HepG2 (cell line): ENCODE results near the gene FAM110D. TPM values are rescaled to one million over a fixed set of nuclear protein-coding genes. Genes with fewer than 3 reads are reported as not detected.

Experiments used
- ATAC-seq: fragments of 200-7000 bp; cut with Tn5 transposase; 3 replicates; pipeline ENCODE4 v1.9.1; 2020; ENCODE audit warnings: mild to moderate bottlenecking, moderate library complexity
- BruUV-seq: library from RNA; stranded (reverse); fragments of 400-500 nt; replicated peaks from 2 replicates; lab custom pipeline; 2021; lab: Mats Ljungman, UMichigan
- CTCF ChIA-PET: fragments of 300-600 bp; formaldehyde crosslinking; extraction: SDS; loops from one replicate; lab custom pipeline; 2021; ENCODE audit warnings: low total read pairs, inconsistent platforms, low intra/inter-chr PET ratio; lab: Yijun Ruan, JAX
- POLR2A ChIA-PET: fragments of 350-600 bp; sonication (Branson Sonifier 250); formaldehyde crosslinking; loops from one replicate; lab custom pipeline; 2020; ENCODE audit warnings: antibody characterized with exemption, inconsistent platforms; lab: Yijun Ruan, JAX
- DNase-seq: peaks from one replicate; pipeline ENCODE4 v3.0.0-alpha.2; 2015; ENCODE audit warnings: low spot score
- FAIRE-seq: peaks from 3 replicates; lab custom pipeline; 2011; peaks lifted over from hg19 to GRCh38; lab: Jason Lieb, UNC
- H2AFZ ChIP-seq: one replicate; pipeline ENCODE4 v1.6.1; 2011; ENCODE audit warnings: low read length, inconsistent platforms
- H3K27ac ChIP-seq: fragments of 300-600 bp; 3 replicates; pipeline ENCODE4 v1.8.0; 2011; ENCODE audit warnings: mixed run types, mild to moderate bottlenecking, mixed read lengths, low read length, inconsistent platforms; ENCODE audit not compliant: insufficient read depth; ENCODE audit errors: extremely low read length
- H3K27me3 ChIP-seq, 2 experiments: fragments of 200-600 bp in 1 of 2; 2 replicates in 1 of 2; 3 replicates in 1 of 2; pipeline versions ENCODE4 v1.6.0 to v1.8.0; 2011; ENCODE audit warnings: low read length in 2 of 2, mild to moderate bottlenecking in 2 of 2, moderate library complexity in 2 of 2, inconsistent platforms in 1 of 2; ENCODE audit not compliant: insufficient read depth in 2 of 2, control insufficient read depth in 1 of 2
- H3K36me3 ChIP-seq, 2 experiments: fragments of 200-600 bp in 1 of 2; replicated peaks in 1 of 2; 2 replicates in 1 of 2; 3 replicates in 1 of 2; pipeline versions ENCODE4 v1.5.1 to v1.8.0; 2011; ENCODE audit warnings: low read length in 2 of 2, inconsistent platforms in 1 of 2; ENCODE audit not compliant: insufficient read depth in 2 of 2, control insufficient read depth in 1 of 2
- H3K4me1 ChIP-seq: 2 replicates; pipeline ENCODE4 v1.5.1; 2012; ENCODE audit warnings: low read length, inconsistent platforms; ENCODE audit not compliant: insufficient read depth
- H3K4me2 ChIP-seq: 2 replicates; pipeline ENCODE4 v1.6.0; 2011; ENCODE audit warnings: low read depth, low read length, inconsistent platforms
- H3K4me3 ChIP-seq, 3 experiments: fragments of 200-600 bp in 1 of 3; sonication (generic), shearing (Covaris generic) in 1 of 3; replicated peaks in 1 of 3; 2 replicates each; pipeline ENCODE4 v1.5.1; 2011 to 2016; ENCODE audit warnings: low read length in 3 of 3, inconsistent platforms in 2 of 3, low read depth in 2 of 3, mild to moderate bottlenecking in 2 of 3, control low read depth in 1 of 3, mixed read lengths in 1 of 3; ENCODE audit not compliant: insufficient read depth in 1 of 3
- H3K79me2 ChIP-seq: one replicate; pipeline ENCODE4 v1.6.1; 2011; ENCODE audit warnings: low read length, inconsistent platforms; ENCODE audit not compliant: insufficient read depth
- H3K9ac ChIP-seq: 2 replicates; pipeline ENCODE4 v1.6.0; 2011; ENCODE audit warnings: mild to moderate bottlenecking, low read depth, low read length, inconsistent platforms; ENCODE audit not compliant: insufficient read depth
- H3K9me3 ChIP-seq: 2 replicates; pipeline ENCODE4 v1.5.1; 2012; ENCODE audit warnings: mild to moderate bottlenecking, low read length
- H4K20me1 ChIP-seq: 2 replicates; pipeline ENCODE4 v1.6.0; 2011; ENCODE audit warnings: inconsistent platforms, mild to moderate bottlenecking, low read length, moderate library complexity; ENCODE audit not compliant: insufficient read depth
- HMG20B ChIP-seq: conservative IDR thresholded peaks from 2 replicates; pipeline ENCODE4 v1.6.1; 2016; ENCODE audit warnings: missing genetic modification reagents, missing compliant biosample characterization
- JUND ChIP-seq: sonication (generic); formaldehyde crosslinking; IDR thresholded peaks from 2 replicates; pipeline ENCODE4 v1.8.0; 2022; ENCODE audit warnings: mild to moderate bottlenecking, missing genetic modification reagents
- RFX1 ChIP-seq: fragments of 450-650 bp; IDR thresholded peaks from 2 replicates; pipeline ENCODE4 v1.6.1; 2017
- RFX5 ChIP-seq: IDR thresholded peaks from 2 replicates; pipeline ENCODE4 v1.6.1; 2011; ENCODE audit warnings: low read depth, low read length, improper control_type of control experiment
- WGBS: methylation state at CpG from one replicate; pipeline ENCODE4 v1.1.6; 2017; ENCODE audit warnings: low lambda C conversion rate; 5-methylcytosine and 5-hydroxymethylcytosine counted together
- in situ Hi-C: cut with HindIII; loops from 2 replicates; pipeline ENCODE4 v1.10.0; 2017; ENCODE audit warnings: low pct_unique_long_range_greater_than_20kb; ENCODE audit not compliant: extremely low pct_ligation_motif_present
- intact Hi-C: fragments of 100-400 bp; cut with micrococcal nuclease; formaldehyde crosslinking; loops from one replicate; pipeline ENCODE4 v1.10.0; 2022; ENCODE audit not compliant: unreplicated experiment
- polyA plus RNA-seq, 8 experiments: library from polyadenylated mRNA; depleted of rRNA in 3 of 8; stranded (reverse) in 7 of 8; unstranded in 1 of 8; fragments of >200 nt; fragmentation: Illumina TruSeq in 4 of 8; extraction: Trizol in 4 of 8; gene quantifications; 2 replicates each; pipeline versions ENCODE4 v1.2.1 to v1.2.3, GENCODE V29; 2011 to 2016; ENCODE audit warnings: low read depth in 4 of 8, missing spikeins in 1 of 8, mixed read lengths in 1 of 8; ENCODE audit not compliant: insufficient read depth in 1 of 8
- total RNA-seq, 5 experiments: library from RNA; depleted of rRNA; stranded (reverse); fragments of >200 nt; fragmentation: Illumina TruSeq; extraction: Trizol; gene quantifications; 2 replicates each; pipeline ENCODE4 v1.2.3, GENCODE V29; 2016; ENCODE audit warnings: low read depth in 1 of 5
- TF ChIP-seq, protein P1 (sequence below): sonication (generic); formaldehyde crosslinking; IDR thresholded peaks from 2 replicates; pipeline ENCODE4 v1.4.0; 2020; ENCODE audit warnings: mild to moderate bottlenecking, missing genetic modification reagents, borderline replicate concordance

FAM110D gene
- total and polyA plus RNA-seq, 2 of the 13 experiments (the other 11 are each of a cell fraction or from before 2014, with no cell fraction given): not detected

DNA sequence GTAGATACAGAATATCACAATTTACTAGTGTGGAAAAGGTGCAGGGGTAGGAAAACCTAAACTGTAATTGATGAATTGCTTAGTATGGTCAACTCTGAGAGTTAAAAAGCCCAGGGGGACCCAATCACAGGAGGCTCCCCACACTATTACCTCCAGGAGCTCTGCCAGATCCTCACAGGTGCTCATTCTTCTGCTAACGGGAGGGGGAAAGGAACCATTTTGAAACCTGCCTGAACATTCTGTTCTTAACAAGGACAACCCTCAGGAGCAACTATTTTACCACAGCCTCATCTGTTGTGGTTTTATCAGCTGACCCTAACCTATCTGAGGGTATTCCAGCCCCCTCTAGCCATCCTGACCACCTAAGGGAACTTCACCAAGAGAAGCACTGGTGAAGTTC lies 28.2 kb upstream of the FAM110D start (continued):
- TF ChIP-seq, protein P1, sequence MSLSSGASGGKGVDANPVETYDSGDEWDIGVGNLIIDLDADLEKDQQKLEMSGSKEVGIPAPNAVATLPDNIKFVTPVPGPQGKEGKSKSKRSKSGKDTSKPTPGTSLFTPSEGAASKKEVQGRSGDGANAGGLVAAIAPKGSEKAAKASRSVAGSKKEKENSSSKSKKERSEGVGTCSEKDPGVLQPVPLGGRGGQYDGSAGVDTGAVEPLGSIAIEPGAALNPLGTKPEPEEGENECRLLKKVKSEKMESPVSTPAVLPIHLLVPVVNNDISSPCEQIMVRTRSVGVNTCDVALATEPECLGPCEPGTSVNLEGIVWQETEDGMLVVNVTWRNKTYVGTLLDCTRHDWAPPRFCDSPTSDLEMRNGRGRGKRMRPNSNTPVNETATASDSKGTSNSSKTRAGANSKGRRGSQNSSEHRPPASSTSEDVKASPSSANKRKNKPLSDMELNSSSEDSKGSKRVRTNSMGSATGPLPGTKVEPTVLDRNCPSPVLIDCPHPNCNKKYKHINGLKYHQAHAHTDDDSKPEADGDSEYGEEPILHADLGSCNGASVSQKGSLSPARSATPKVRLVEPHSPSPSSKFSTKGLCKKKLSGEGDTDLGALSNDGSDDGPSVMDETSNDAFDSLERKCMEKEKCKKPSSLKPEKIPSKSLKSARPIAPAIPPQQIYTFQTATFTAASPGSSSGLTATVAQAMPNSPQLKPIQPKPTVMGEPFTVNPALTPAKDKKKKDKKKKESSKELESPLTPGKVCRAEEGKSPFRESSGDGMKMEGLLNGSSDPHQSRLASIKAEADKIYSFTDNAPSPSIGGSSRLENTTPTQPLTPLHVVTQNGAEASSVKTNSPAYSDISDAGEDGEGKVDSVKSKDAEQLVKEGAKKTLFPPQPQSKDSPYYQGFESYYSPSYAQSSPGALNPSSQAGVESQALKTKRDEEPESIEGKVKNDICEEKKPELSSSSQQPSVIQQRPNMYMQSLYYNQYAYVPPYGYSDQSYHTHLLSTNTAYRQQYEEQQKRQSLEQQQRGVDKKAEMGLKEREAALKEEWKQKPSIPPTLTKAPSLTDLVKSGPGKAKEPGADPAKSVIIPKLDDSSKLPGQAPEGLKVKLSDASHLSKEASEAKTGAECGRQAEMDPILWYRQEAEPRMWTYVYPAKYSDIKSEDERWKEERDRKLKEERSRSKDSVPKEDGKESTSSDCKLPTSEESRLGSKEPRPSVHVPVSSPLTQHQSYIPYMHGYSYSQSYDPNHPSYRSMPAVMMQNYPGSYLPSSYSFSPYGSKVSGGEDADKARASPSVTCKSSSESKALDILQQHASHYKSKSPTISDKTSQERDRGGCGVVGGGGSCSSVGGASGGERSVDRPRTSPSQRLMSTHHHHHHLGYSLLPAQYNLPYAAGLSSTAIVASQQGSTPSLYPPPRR (CRISPR knock-in tag): no peak
- TF ChIP-seq JUND (CRISPR knock-in tag): no peak

DNA sequence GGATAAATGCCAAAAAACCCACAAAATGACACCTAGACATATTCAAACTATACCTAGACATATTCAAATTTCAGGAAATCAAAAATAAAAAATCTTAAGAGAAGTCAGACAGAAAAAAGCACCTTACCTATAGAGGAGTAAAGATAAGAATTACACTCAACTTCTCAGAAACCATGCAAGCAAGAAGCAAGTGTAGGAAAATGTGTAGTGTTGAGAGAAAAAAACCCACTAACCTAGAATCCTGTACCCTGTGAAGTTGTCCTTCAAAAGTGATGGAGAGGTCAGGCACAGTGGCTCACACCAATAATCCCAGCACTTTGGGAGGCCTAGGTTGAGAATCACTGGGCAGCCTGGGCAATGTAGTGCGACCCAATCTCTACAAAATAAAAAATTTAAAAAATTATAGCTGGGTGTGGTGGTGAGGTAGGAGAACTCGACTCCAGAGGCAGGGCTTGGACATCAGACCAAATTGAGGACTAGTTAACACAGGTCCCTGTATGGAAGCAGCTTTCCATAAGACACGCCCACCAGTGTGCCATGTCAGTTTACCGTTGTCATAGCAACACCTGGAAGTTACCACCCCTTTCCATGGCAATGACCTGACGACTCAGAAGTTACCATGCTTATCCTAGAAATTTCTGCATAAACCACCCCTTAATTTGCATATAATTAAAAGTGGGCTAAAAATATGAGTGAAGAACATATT lies 26.6 kb upstream of the FAM110D start:
- Histone ChIP-seq H3K9ac (no peak overlapping the region), H3K27ac (no peak overlapping the region), H3K4me2 (no peak overlapping the region), H3K9me3 (no peaks in the 10 kb centered on the region), H3K4me3 (no peak overlapping the region), H3K36me3 (no peaks in the 10 kb centered on the region)
- FAIRE-seq (no peak), ATAC-seq (no peak)
- POLR2A ChIA-PET: no interaction called here
- TF ChIP-seq RFX5 (0 out of 2 replicates have a peak, but pooled peaks have one; percentile 20), HMG20B (CRISPR knock-in tag) (no peak), RFX1 (peak; percentile 54; the same call in 1 of the 2 replicates)
- TF ChIP-seq, all 625 proteins: peak for 2
- in situ Hi-C loops: no loop called here
- Histone ChIP-seq H3K27me3 (no peaks in the 10 kb centered on the region), H3K4me1 (peaks cover 10% of the 10 kb centered on the region; the same call in 1 of the 2 replicates), H3K79me2 (no peaks in the 10 kb centered on the region), H4K20me1 (no peaks in the 10 kb centered on the region), H2AFZ (no peak overlapping the region)
- intact Hi-C loops: no loop called here
- WGBS: 22% methylated on average over 5 of the region's 5 CpGs
- CTCF ChIA-PET: no interaction called here
- no TSS peak for BruUV-seq
- no peak for DNase-seq
